ENCODE measurements around the gene CEP89.

DNA sequence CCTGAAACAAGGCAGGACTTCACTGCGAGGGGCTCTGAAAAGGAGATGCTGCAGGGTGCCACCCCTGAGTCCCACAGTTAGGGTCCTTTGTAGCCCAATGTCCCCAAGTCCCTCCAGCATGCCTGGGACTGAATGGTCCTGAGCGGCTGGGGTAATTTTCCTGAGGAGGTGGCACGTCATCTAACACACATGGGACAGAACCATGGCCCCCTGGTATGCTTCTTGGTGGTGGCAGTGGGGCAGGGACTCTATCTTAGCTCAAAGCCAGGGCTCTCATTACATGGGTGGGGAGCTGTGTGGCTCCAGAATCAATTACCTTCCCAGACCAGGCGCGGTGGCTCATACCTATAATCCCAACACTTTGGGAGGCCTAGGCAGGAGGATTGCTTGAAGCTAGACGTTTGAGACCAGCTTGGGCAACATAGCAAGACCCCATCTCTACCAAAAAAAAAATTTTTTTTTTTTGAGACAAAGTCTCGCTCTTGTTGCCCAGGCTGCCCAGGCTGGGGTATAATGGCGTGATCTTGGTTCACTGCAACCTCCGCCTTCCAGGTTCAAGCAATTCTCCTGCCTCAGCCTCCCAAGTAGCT lies 94.3 kb downstream of the CEP89 start:
- TF ChIP-seq, protein P1, sequence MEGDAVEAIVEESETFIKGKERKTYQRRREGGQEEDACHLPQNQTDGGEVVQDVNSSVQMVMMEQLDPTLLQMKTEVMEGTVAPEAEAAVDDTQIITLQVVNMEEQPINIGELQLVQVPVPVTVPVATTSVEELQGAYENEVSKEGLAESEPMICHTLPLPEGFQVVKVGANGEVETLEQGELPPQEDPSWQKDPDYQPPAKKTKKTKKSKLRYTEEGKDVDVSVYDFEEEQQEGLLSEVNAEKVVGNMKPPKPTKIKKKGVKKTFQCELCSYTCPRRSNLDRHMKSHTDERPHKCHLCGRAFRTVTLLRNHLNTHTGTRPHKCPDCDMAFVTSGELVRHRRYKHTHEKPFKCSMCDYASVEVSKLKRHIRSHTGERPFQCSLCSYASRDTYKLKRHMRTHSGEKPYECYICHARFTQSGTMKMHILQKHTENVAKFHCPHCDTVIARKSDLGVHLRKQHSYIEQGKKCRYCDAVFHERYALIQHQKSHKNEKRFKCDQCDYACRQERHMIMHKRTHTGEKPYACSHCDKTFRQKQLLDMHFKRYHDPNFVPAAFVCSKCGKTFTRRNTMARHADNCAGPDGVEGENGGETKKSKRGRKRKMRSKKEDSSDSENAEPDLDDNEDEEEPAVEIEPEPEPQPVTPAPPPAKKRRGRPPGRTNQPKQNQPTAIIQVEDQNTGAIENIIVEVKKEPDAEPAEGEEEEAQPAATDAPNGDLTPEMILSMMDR (IDR thresholded peaks at IDR 0.05) = no peak
- TF ChIP-seq POLR2A (IDR thresholded peaks at IDR 0.05) = no peak
